Measurements from ENCODE around the gene MGMT. TPM values are rescaled to one million over a fixed set of nuclear protein-coding genes. Genes with fewer than 3 reads are reported as not detected.

MGMT gene
- total and polyA plus RNA-seq, 4 donors = 9.9 to 39.6 (median 23.2) TPM

DNA sequence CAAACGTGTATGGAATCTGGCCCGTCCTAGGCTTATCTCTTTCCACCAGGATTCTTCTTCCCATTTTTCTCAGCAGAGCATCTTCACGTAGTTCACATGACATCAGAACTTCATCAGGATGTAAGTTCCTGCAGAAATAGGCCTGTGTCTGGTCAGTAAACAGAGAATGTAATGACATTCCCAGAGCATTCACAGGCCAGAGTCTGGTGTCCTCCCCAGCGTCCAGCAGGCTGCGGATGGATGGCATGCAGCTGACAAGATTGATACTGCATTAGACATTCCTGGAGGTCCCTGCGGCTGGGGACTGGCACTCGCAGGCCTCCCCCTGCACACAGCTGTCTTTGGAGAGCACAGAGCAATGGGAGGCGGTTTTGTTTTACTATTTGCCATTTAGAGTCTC is 28.7 kb downstream of the MGMT start:
- WGBS, 2 donors = 80 to 82% methylated on average over 8 of the region's 8 CpGs
- TF ChIP-seq, protein P1, sequence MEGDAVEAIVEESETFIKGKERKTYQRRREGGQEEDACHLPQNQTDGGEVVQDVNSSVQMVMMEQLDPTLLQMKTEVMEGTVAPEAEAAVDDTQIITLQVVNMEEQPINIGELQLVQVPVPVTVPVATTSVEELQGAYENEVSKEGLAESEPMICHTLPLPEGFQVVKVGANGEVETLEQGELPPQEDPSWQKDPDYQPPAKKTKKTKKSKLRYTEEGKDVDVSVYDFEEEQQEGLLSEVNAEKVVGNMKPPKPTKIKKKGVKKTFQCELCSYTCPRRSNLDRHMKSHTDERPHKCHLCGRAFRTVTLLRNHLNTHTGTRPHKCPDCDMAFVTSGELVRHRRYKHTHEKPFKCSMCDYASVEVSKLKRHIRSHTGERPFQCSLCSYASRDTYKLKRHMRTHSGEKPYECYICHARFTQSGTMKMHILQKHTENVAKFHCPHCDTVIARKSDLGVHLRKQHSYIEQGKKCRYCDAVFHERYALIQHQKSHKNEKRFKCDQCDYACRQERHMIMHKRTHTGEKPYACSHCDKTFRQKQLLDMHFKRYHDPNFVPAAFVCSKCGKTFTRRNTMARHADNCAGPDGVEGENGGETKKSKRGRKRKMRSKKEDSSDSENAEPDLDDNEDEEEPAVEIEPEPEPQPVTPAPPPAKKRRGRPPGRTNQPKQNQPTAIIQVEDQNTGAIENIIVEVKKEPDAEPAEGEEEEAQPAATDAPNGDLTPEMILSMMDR (IDR thresholded peaks at IDR 0.05; ENCODE audit: control extremely low read depth, extremely low read depth) = no peak
- H3K4me3 ChIP-seq = no peak overlapping the region
- H3K36me3 ChIP-seq (ENCODE audit: control insufficient read depth in 4 of 4, insufficient read depth in 4 of 4, low read length in 4 of 4) = peaks cover 0 to 3% (median 0%) of the 10 kb centered on the region in 4 donors
- peaks cover 2 to 9% (median 7%) of the 10 kb centered on the region in 4 donors for H3K9me3 ChIP-seq (ENCODE audit: control insufficient read depth in 4 of 4, insufficient read depth in 3 of 4, low read length in 3 of 4)
- H3K9ac ChIP-seq (ENCODE audit: insufficient read depth in 1 of 2, low read length in 2 of 2) = no peak overlapping the region
- DNase-seq = peak in 1 of 3 donors; percentile 32
- peaks cover 0 to 18% (median 8%) of the 10 kb centered on the region in 5 donors for H3K4me1 ChIP-seq (ENCODE audit: control insufficient read depth in 5 of 5, insufficient read depth in 5 of 5, low read length in 5 of 5)
- no peak for ATAC-seq (ENCODE audit: insufficient read depth, low FRiP score)
- no peak overlapping the region for H3K27ac ChIP-seq (ENCODE audit: low read depth in 1 of 2, low read length in 1 of 2)
- no peaks in the 10 kb centered on the region for H3K27me3 ChIP-seq (ENCODE audit: control insufficient read depth in 3 of 3, insufficient read depth in 3 of 3, low read length in 2 of 3)

DNA sequence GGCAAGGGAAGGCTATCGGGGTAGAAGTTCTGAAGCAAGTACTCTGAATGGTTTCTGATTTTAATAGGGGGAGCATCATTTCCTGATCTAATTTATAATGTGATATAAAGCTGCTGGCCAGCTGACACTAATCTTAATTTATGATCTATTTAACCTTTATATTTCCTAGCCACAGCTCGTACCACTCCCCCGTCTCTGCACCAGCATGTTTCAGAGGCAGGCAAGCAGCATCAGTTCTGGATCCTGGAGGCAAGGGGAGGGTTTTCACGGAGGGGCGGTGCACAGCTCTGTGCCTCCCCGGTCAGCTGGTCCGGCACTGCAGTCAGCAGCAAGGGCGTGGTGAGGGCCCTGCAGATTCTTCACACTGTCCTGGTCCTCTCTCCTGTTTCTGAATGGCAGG is 30.0 kb downstream of the MGMT start:
- DNase-seq (no peak), ATAC-seq (ENCODE audit: insufficient read depth, low FRiP score) (no peak)
- Histone ChIP-seq H3K27me3 (ENCODE audit: control insufficient read depth in 3 of 3, insufficient read depth in 3 of 3, low read length in 2 of 3) (no peaks in the 10 kb centered on the region), H3K4me1 (ENCODE audit: control insufficient read depth in 5 of 5, insufficient read depth in 5 of 5, low read length in 5 of 5) (peaks cover 0 to 18% (median 8%) of the 10 kb centered on the region in 5 donors), H3K27ac (ENCODE audit: low read depth in 1 of 2, low read length in 1 of 2) (no peak overlapping the region), H3K9ac (ENCODE audit: insufficient read depth in 1 of 2, low read length in 2 of 2) (no peak overlapping the region), H3K9me3 (ENCODE audit: control insufficient read depth in 4 of 4, insufficient read depth in 3 of 4, low read length in 3 of 4) (peaks cover 0 to 8% (median 4%) of the 10 kb centered on the region in 4 donors), H3K36me3 (ENCODE audit: control insufficient read depth in 4 of 4, insufficient read depth in 4 of 4, low read length in 4 of 4) (peaks cover 0 to 3% (median 0%) of the 10 kb centered on the region in 4 donors), H3K4me3 (no peak overlapping the region)
- TF ChIP-seq, protein P1 (IDR thresholded peaks at IDR 0.05; ENCODE audit: control extremely low read depth, extremely low read depth) = no peak
- 95 to 98% methylated on average over 8 of the region's 8 CpGs for WGBS, 2 donors

DNA sequence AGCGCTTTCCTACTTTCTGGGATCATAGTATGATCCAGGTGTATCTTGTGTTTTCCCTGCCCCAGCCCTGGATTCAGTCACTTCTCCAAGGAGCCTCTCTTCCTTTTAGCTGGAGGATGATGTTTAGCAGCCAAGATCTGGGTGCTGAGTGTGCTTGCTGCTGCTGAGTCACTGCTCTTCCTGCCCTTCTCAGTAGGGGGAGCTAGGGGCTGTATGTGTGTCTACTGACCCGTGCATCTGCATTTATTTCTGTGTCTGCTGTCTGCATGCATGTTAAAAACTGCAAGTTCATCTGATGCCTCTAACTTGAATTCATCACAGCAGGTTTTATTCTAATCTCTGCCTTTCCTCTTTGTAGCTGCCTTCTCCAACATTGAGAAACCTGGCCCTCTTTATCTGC is 31.6 kb downstream of the MGMT start:
- TF ChIP-seq, protein P1 (IDR thresholded peaks at IDR 0.05; ENCODE audit: control extremely low read depth, extremely low read depth) = no peak
- Histone ChIP-seq H3K9me3 (ENCODE audit: control insufficient read depth in 4 of 4, insufficient read depth in 3 of 4, low read length in 3 of 4) (peaks cover 0 to 2% (median 0%) of the 10 kb centered on the region in 4 donors), H3K4me3 (no peak overlapping the region), H3K36me3 (ENCODE audit: control insufficient read depth in 4 of 4, insufficient read depth in 4 of 4, low read length in 4 of 4) (peaks cover 0 to 3% (median 0%) of the 10 kb centered on the region in 4 donors), H3K27me3 (ENCODE audit: control insufficient read depth in 3 of 3, insufficient read depth in 3 of 3, low read length in 2 of 3) (no peaks in the 10 kb centered on the region), H3K27ac (ENCODE audit: low read depth in 1 of 2, low read length in 1 of 2) (no peak overlapping the region), H3K4me1 (ENCODE audit: control insufficient read depth in 5 of 5, insufficient read depth in 5 of 5, low read length in 5 of 5) (peaks cover 0 to 18% (median 8%) of the 10 kb centered on the region in 5 donors), H3K9ac (ENCODE audit: insufficient read depth in 1 of 2, low read length in 2 of 2) (no peak overlapping the region)
- DNase-seq (no peak), ATAC-seq (ENCODE audit: insufficient read depth, low FRiP score) (no peak)
- WGBS, 2 donors = 93 to 94% methylated on average over 2 of the region's 2 CpGs
